HUES6 (cell line): ENCODE measurements around the gene FAM117B.
"Not testable (repeated sequence)": the region's sequence is repeated elsewhere in the genome, so short reads cannot be mapped to it uniquely, and the experiment has no call there.

ENCODE experiments used
- H3K27ac ChIP-seq: 2 replicates; pipeline ENCODE4 v1.7.0; 2013; ENCODE audit warnings: low read depth, mild to moderate bottlenecking, low read length, inconsistent platforms
- H3K27me3 ChIP-seq: 2 replicates; pipeline ENCODE4 v1.6.1; 2013; ENCODE audit warnings: low read length; ENCODE audit not compliant: control insufficient read depth, insufficient read depth
- H3K36me3 ChIP-seq: 2 replicates; pipeline ENCODE4 v1.6.1; 2013; ENCODE audit warnings: low read length; ENCODE audit not compliant: control insufficient read depth, insufficient read depth
- H3K4me1 ChIP-seq: 2 replicates; pipeline ENCODE4 v1.6.1; 2013; ENCODE audit warnings: low read length; ENCODE audit not compliant: control insufficient read depth, insufficient read depth
- H3K4me3 ChIP-seq: 2 replicates; pipeline ENCODE4 v1.5.1; 2013; ENCODE audit warnings: low read depth, low read length
- H3K9ac ChIP-seq: one replicate; pipeline ENCODE4 v1.6.1; 2013; ENCODE audit warnings: mild to moderate bottlenecking, low read length
- H3K9me3 ChIP-seq: 2 replicates; pipeline ENCODE4 v1.6.1; 2013; ENCODE audit warnings: low read depth, low read length; ENCODE audit not compliant: control insufficient read depth, insufficient read depth

The FAM117B gene

DNA sequence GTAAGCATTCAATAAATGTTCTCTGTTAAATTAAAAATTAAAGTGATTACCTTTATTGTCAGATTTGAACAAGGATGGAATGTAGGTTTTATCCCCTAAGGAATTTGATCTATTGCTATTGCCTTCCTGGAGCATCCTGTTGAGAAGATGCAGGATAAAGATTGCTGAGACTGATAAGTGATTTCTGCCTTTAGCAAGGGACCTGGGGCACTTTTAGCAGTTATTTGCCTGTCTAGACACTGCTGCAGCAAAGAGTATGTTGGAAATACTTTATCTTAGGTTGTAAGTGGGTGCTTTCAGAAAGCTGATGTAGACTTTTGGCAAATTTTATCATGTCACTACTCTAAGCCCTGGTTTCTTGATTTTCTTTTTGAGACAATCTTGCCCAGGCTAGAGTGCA is 69.5 kb downstream of the FAM117B start:
- Histone ChIP-seq H3K27ac (no peak overlapping the region), H3K4me1 (no peaks in the 10 kb centered on the region), H3K9ac (no peak overlapping the region), H3K4me3 (no peak overlapping the region), H3K9me3 (0 out of 2 replicates have a peak, but pooled peaks cover 2% of the 10 kb centered on the region), H3K36me3 (no peaks in the 10 kb centered on the region), H3K27me3 (no peaks in the 10 kb centered on the region)

DNA sequence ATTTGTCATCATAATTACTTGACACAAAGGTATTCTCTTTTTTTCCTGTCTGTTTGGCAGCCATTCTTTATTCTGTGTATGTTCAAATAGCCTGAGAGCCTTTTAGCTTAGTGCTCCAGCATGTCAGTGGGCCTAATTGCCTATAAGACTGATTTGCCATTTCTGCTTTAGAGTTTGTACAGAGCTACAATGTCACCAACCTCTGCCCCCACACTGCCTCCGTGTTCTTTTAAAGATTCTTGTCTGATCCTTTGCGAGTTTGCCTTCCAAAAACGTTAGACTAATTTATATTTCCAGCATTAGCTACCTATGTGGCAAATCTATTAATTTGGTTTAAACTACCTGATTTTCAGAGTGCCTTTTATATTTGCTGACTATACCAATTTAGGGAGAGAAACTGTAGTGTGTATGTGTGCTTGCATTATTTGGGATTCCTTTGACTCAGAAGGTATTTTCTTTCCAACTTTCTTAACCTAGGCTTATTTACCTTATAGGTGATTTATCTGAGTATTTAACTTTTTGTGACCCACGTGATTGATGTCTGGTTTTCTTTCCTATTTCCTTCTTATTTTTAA is 70.8 kb downstream of the FAM117B start:
- Histone ChIP-seq H3K4me3 (no peak overlapping the region), H3K4me1 (no peaks in the 10 kb centered on the region), H3K9me3 (0 out of 2 replicates have a peak, but pooled peaks cover 2% of the 10 kb centered on the region), H3K27me3 (no peaks in the 10 kb centered on the region), H3K9ac (no peak overlapping the region), H3K36me3 (no peaks in the 10 kb centered on the region), H3K27ac (no peak overlapping the region; the same call in 1 of the 2 replicates)

DNA sequence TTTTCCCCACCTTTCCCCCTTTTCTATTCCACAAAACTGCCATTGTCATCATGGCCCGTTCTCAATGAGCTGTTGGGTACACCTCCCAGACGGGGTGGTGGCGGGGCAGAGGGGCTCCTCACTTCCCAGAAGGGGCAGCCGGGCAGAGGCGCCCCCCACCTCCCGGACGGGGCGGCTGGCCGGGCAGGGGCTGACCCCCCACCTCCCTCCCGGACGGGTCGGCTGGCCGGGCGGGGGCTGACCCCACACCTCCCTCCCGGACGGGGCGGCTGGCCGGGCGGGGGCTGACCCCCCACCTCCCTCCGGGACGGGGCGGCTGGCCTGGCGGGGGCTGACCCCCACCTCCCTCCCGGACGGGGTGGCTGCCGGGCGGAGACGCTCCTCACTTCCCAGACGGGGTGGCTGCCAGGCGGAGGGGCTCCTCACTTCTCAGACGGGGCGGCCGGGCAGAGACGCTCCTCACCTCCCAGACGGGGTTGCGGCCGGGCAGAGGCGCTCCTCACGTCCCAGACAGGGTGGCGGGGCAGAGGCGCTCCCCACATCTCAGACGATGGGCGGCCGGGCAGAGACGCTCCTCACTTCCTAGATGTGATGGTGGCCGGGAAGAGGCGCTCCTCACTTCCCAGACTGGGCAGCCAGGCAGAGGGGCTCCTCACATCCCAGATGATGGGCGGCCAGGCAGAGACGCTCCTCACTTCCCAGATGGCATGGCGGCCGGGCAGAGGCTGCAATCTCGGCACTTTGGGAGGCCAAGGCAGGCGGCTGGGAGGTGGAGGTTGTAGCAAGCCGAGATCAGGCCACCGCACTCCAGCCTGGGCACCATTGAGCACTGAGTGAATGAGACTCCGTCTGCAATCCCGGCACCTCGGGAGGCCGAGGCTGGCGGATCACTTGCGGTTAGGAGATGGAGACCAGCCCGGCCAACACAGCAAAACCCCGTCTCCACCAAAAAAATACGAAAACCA is 80.5 kb downstream of the FAM117B start:
- H3K27ac ChIP-seq, H3K4me3 ChIP-seq, H3K27me3 ChIP-seq, H3K4me1 ChIP-seq, H3K36me3 ChIP-seq, H3K9ac ChIP-seq: not testable (repeated sequence)
- peaks cover 21% of the 10 kb centered on the region for H3K9me3 ChIP-seq

DNA sequence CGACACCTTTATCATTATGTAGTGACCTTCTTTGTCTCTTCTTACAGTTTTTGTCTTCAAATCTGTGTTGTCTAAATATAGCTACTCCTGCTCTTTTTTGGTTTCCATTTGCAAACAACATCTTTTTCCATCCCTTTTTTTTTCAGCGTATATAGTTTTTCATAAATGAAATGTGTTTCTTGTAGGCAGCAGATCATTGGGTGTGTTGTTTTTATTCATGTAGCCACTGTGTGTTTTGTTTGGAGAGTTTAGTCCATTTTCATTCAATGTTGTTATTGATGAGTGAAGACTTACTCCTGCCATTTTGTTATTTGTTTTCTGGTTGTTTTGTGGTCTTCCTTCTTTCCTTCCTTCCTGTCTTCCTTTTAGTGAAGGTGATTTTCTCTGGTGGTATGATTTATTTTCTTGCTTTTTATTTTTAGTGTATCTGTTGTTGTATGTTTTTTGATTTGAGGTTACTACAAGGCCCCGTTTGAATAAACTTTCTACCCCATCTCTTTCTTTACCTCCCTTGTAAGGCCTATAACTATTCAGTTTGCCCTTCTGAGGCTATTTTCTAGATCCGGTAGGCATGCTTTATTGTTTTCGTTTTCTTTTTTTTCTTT is 81.4 kb downstream of the FAM117B start:
- no peak overlapping the region for H3K9ac ChIP-seq
- peaks cover 21% of the 10 kb centered on the region for H3K9me3 ChIP-seq
- no peaks in the 10 kb centered on the region for H3K36me3 ChIP-seq
- no peaks in the 10 kb centered on the region for H3K27me3 ChIP-seq
- H3K4me3 ChIP-seq, result no peak overlapping the region
- H3K4me1 ChIP-seq, result 0 out of 2 replicates have a peak, but pooled peaks cover 7% of the 10 kb centered on the region
- H3K27ac ChIP-seq, result no peak overlapping the region

DNA sequence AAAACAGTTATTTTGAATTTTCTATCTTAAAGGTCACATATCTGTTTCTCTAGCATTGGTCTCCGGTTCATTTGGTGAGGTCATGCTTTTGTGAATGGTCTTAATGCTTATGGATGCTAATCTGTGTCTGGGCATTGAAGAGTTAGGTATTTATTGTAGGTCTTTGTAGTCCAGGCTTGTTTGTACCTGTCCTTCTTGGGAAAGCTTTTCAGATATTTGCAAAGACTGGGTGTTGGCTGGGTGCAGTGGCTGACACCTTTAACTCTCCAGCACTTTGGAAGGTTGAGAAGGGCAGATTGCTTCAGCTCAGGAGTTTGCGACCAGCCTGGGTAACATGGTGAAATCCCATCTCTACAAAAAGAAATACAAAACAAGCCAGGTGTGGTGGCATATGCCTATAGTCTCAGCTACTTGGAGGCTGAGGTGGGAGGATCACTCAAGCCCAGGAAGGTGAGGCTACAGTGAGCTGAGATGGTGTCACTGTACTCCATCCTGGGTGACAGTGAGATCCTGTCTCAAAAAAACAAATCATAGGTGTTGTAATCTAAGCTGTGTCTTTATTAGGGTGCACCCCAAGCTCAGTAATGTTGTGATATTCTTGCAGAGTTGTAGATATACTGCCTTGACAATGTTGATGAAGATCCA is 82.3 kb downstream of the FAM117B start:
- Histone ChIP-seq H3K9me3 (peaks cover 16% of the 10 kb centered on the region), H3K4me3 (no peak overlapping the region), H3K27ac (no peak overlapping the region), H3K9ac (no peak overlapping the region), H3K4me1 (0 out of 2 replicates have a peak, but pooled peaks cover 7% of the 10 kb centered on the region), H3K36me3 (no peaks in the 10 kb centered on the region), H3K27me3 (no peaks in the 10 kb centered on the region)

DNA sequence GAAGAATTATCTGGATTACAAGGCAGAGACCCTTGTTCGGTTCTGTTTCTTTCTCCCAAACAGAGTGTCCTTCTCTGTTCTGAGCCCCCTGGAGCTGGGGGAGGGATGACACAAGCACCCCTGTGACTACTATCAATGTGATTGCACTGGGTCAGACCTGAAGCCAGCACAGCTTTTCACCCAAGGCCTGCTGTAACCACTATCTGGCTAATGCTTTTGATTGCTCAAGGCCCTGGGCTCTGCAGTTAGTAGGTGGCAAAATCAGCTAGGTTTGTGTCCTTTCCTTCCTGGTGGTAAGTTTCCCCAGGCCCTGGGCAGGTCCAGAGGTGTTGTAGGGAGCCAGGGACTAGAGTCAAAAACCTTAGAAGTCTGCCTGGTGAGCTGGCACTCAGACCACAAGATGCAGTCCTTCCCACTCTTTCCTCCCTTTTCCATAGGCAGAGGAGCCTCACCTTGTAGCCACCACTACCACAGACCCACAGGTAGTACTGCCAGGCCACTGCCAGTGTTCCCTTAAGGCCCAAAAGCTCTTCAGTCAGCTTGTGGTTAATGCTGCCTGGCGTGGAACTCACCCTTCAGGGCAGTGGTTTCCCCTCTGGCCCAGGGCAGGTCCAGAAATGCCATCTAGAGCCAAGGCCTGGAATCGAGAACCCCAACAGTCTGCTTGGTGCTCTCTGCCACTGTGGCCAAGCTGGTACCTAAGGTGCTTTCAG is 83.0 kb downstream of the FAM117B start:
- Histone ChIP-seq H3K27me3 (no peaks in the 10 kb centered on the region), H3K9ac (no peak overlapping the region), H3K4me1 (0 out of 2 replicates have a peak, but pooled peaks cover 7% of the 10 kb centered on the region), H3K4me3 (no peak overlapping the region), H3K27ac (no peak overlapping the region), H3K36me3 (no peaks in the 10 kb centered on the region), H3K9me3 (peaks cover 11% of the 10 kb centered on the region)

DNA sequence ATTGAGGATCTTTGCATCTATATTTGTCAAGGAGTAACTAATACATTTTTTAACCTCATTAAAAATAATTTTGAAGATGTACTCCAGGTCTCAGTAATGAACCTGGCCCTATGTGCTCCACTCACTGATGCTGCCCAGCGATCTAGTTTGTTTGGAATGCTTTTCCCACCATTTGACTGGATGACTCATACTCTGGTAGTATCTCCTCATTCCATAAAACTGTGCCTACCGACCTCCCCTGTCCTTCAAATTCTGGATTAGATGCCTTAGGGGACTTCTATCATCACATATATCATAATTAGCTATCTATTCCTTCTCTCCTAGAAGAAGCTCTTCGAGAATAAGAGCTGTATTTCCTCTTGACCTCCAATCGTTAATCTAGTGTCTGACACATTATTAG is 83.8 kb downstream of the FAM117B start:
- Histone ChIP-seq H3K4me1 (0 out of 2 replicates have a peak, but pooled peaks cover 7% of the 10 kb centered on the region), H3K9me3 (peaks cover 4% of the 10 kb centered on the region), H3K27me3 (no peaks in the 10 kb centered on the region), H3K4me3 (no peak overlapping the region), H3K9ac (no peak overlapping the region), H3K36me3 (no peaks in the 10 kb centered on the region), H3K27ac (no peak overlapping the region)

DNA sequence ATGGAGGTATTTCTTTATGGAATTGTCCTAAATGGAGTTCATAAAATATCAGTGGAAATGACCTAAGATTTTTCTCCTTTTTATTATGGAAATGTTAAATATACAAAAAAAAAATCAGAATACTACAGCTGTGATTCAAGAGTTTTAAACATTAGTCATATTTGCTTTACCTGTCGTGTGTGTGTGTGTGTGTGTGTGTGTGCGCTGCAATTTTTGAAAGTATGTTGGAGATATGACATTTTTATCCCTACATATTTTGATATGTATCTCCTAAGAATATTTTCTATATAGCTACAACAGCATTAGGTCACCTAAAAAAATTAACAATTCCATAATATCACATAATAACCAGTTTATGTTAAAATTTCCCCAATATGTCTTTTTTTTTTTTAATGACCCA is 85.5 kb downstream of the FAM117B start:
- no peaks in the 10 kb centered on the region for H3K36me3 ChIP-seq

DNA sequence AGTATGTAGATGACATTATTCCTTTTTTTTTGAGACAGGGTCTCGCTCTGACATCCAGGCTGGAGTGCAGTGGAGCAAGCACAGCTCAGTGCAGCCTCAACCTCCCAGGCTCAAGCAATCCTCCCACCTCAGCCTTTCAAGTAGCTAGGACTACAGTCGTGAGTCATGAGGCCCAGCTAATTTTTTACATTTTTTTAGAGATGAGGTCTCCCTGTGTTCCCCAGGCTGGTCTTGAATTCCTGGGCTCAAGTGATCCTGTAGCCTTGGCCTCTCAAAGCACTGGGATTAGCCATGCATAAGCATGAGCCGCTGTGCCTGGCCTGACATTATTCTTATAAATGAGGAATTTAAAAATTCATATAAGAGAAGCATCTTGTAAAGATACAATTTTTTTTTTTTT is 86.9 kb downstream of the FAM117B start:
- H3K4me1 ChIP-seq, result 0 out of 2 replicates have a peak, but pooled peaks cover 7% of the 10 kb centered on the region
- H3K27me3 ChIP-seq, result no peaks in the 10 kb centered on the region
- no peak overlapping the region for H3K9ac ChIP-seq
- H3K4me3 ChIP-seq, result no peak overlapping the region
- no peak overlapping the region for H3K27ac ChIP-seq
- H3K9me3 ChIP-seq, result no peaks in the 10 kb centered on the region
- H3K36me3 ChIP-seq, result peaks cover 6% of the 10 kb centered on the region; the same call in 1 of the 2 replicates

More for the DNA sequence above, 85.5 kb downstream of the FAM117B start:
- Histone ChIP-seq H3K27ac (no peak overlapping the region), H3K9me3 (peaks cover 4% of the 10 kb centered on the region), H3K9ac (no peak overlapping the region), H3K27me3 (no peaks in the 10 kb centered on the region), H3K4me1 (0 out of 2 replicates have a peak, but pooled peaks cover 7% of the 10 kb centered on the region), H3K4me3 (no peak overlapping the region)

DNA sequence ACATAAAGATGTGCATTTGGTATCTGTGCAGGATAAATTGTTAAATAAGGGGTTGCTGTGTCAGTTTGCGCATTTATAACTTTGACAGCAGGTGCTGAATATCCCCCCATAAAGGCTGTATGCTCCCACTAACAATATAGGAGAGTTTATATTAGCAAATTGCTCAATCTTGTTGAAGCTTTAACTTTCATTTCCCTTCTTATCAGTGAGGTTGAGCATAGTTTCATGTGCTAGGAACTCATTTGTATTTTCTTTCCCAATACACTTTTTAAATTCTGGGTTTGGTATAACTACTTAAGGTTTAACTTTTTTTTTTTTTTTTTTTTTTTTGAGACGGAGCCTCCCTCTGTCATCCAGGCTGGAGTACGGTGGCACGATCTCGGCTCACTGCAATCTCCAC is 89.0 kb downstream of the FAM117B start:
- H3K9ac ChIP-seq, result no peak overlapping the region
- H3K4me1 ChIP-seq, result 0 out of 2 replicates have a peak, but pooled peaks cover 3% of the 10 kb centered on the region
- H3K27me3 ChIP-seq, result no peaks in the 10 kb centered on the region
- H3K9me3 ChIP-seq, result no peaks in the 10 kb centered on the region
- H3K4me3 ChIP-seq, result no peak overlapping the region
- H3K27ac ChIP-seq, result no peak overlapping the region
- peaks cover 9% of the 10 kb centered on the region; the same call in 1 of the 2 replicates for H3K36me3 ChIP-seq
